SK-N-SH treated with all-trans-retinoic acid at 6 μM for 48 hours (cell line): ENCODE results near the gene CABLES1.

Source experiments
- ATAC-seq: fragments of 200-7000 bp; cut with Tn5 transposase; 3 replicates; pipeline ENCODE4 v1.9.1; 2020; ENCODE audit warnings: mild to moderate bottlenecking, moderate library complexity
- ARNTL ChIP-seq: fragments of 450-650 bp; formaldehyde crosslinking; IDR thresholded peaks from 2 replicates; pipeline ENCODE4 v1.5.0; 2020; ENCODE audit warnings: low read depth, mild to moderate bottlenecking, moderate library complexity, borderline replicate concordance
- BACH2 ChIP-seq: fragments of 250-450 bp; sonication (Bioruptor Pico); IDR thresholded peaks from 2 replicates; pipeline ENCODE4 v1.9.0; 2021; ENCODE audit warnings: mild to moderate bottlenecking, borderline replicate concordance
- ESRRG ChIP-seq: fragments of 250-450 bp; sonication (Bioruptor Pico); IDR thresholded peaks from 2 replicates; pipeline ENCODE4 v1.6.1; 2021; ENCODE audit warnings: mild to moderate bottlenecking
- GLIS3 ChIP-seq: fragments of 250-450 bp; sonication (Bioruptor Pico); IDR thresholded peaks from 2 replicates; pipeline ENCODE4 v1.5.0; 2020; ENCODE audit warnings: mild to moderate bottlenecking, moderate library complexity
- ISL1 ChIP-seq: fragments of 250-450 bp; sonication (Bioruptor Pico); IDR thresholded peaks from 2 replicates; pipeline ENCODE4 v2.1.2; 2022; ENCODE audit warnings: mild to moderate bottlenecking, moderate library complexity
- PPARA ChIP-seq: fragments of 250-450 bp; sonication (Bioruptor Pico); IDR thresholded peaks from 2 replicates; pipeline ENCODE4 v1.5.0; 2020; ENCODE audit warnings: mild to moderate bottlenecking, borderline replicate concordance
- RARB ChIP-seq: fragments of 250-450 bp; sonication (Bioruptor Pico); IDR thresholded peaks from 2 replicates; pipeline ENCODE4 v1.8.0; 2021; ENCODE audit warnings: mild to moderate bottlenecking, moderate library complexity
- SNAI2 ChIP-seq: fragments of 250-450 bp; sonication (Bioruptor Pico); IDR thresholded peaks from 2 replicates; pipeline ENCODE4 v1.5.0; 2020; ENCODE audit warnings: mild to moderate bottlenecking, moderate library complexity
- TCF4 ChIP-seq: fragments of 250-450 bp; sonication (Bioruptor Pico); IDR thresholded peaks from 2 replicates; pipeline ENCODE4 v1.8.0; 2021; ENCODE audit warnings: mild to moderate bottlenecking, moderate library complexity, borderline replicate concordance
- ZC3H10 ChIP-seq: fragments of 250-450 bp; sonication (Bioruptor Pico); IDR thresholded peaks from 2 replicates; pipeline ENCODE4 v1.5.1; 2021; ENCODE audit warnings: mild to moderate bottlenecking, moderate library complexity
- ZFP3 ChIP-seq: fragments of 250-450 bp; sonication (Bioruptor Pico); IDR thresholded peaks from 2 replicates; pipeline ENCODE4 v1.5.0; 2020; ENCODE audit warnings: mild to moderate bottlenecking, moderate library complexity
- ZFP30 ChIP-seq: fragments of 450-650 bp; formaldehyde crosslinking; IDR thresholded peaks from 2 replicates; pipeline ENCODE4 v1.5.0; 2022; ENCODE audit warnings: mild to moderate bottlenecking, moderate library complexity
- ZNF565 ChIP-seq: fragments of 450-650 bp; formaldehyde crosslinking; conservative IDR thresholded peaks from 2 replicates; pipeline ENCODE4 v1.5.0; 2020; ENCODE audit warnings: low read depth, mild to moderate bottlenecking, moderate library complexity
- ZNF70 ChIP-seq: fragments of 450-650 bp; formaldehyde crosslinking; IDR thresholded peaks from 2 replicates; pipeline ENCODE4 v1.5.0; 2020; ENCODE audit warnings: mild to moderate bottlenecking, moderate library complexity
- ZNF8 ChIP-seq: fragments of 450-650 bp; formaldehyde crosslinking; IDR thresholded peaks from 2 replicates; pipeline ENCODE4 v1.5.0; 2020; ENCODE audit warnings: mild to moderate bottlenecking, moderate library complexity
- TF ChIP-seq, protein P1 (sequence below): fragments of 250-450 bp; sonication (Bioruptor Pico); IDR thresholded peaks from 2 replicates; pipeline ENCODE4 v1.5.0; 2020; ENCODE audit warnings: mild to moderate bottlenecking, moderate library complexity
- TF ChIP-seq, protein P2 (sequence below): fragments of 250-450 bp; sonication (Bioruptor Pico); IDR thresholded peaks from 2 replicates; pipeline ENCODE4 v1.5.1; 2020; ENCODE audit warnings: low read depth, mild to moderate bottlenecking, moderate library complexity
- TF ChIP-seq, protein P3 (sequence below): fragments of 250-450 bp; sonication (Bioruptor Pico); IDR thresholded peaks from 2 replicates; pipeline ENCODE4 v1.8.0; 2021; ENCODE audit warnings: low read depth, mild to moderate bottlenecking, moderate library complexity, borderline replicate concordance
- TF ChIP-seq, protein P4 (sequence below): fragments of 250-450 bp; sonication (Bioruptor Pico); IDR thresholded peaks from 2 replicates; pipeline ENCODE4 v1.5.1; 2021; ENCODE audit warnings: mild to moderate bottlenecking, moderate library complexity

CABLES1 gene

DNA sequence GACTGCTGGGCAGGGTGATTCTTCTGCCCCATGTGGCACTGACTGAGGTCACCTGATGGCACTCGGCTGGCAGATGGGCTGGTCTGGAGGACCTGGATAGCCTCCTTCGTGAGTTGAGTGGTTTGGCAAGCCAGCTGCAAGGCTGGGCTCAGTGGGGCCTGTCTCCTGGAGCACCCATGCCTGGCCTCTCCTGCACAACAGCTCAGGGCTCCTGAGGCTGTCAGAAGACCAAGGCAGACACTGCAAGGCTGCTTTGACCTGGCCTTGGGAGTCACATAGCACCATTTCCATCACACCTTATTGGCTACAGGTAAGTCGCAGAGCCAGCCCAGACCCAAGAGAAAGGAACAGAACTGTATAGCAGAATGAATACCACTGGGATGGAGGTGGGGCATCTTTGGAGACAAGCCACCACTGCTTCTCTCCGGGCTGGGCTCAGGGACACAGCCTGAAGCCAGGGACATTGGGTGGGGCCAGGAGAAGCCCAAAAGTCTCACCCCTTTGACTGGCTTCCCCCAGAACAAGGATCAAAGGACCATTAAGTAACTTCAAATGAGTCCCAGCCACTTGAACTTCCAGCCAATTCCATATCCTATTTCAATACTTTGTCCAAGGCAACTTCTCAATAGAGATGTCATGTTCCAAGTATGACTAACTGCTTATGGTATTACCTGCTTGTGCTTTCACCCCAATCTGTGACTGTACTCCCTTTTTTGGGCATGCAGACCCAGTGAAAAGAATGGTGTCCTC lies 156.3 kb downstream of the CABLES1 start:
- ATAC-seq = peak; percentile 54
- no peak for TF ChIP-seq ZNF70 (CRISPR knock-in tag)
- TF ChIP-seq, protein P1, sequence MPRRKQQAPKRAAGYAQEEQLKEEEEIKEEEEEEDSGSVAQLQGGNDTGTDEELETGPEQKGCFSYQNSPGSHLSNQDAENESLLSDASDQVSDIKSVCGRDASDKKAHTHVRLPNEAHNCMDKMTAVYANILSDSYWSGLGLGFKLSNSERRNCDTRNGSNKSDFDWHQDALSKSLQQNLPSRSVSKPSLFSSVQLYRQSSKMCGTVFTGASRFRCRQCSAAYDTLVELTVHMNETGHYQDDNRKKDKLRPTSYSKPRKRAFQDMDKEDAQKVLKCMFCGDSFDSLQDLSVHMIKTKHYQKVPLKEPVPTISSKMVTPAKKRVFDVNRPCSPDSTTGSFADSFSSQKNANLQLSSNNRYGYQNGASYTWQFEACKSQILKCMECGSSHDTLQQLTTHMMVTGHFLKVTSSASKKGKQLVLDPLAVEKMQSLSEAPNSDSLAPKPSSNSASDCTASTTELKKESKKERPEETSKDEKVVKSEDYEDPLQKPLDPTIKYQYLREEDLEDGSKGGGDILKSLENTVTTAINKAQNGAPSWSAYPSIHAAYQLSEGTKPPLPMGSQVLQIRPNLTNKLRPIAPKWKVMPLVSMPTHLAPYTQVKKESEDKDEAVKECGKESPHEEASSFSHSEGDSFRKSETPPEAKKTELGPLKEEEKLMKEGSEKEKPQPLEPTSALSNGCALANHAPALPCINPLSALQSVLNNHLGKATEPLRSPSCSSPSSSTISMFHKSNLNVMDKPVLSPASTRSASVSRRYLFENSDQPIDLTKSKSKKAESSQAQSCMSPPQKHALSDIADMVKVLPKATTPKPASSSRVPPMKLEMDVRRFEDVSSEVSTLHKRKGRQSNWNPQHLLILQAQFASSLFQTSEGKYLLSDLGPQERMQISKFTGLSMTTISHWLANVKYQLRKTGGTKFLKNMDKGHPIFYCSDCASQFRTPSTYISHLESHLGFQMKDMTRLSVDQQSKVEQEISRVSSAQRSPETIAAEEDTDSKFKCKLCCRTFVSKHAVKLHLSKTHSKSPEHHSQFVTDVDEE (CRISPR knock-in tag) = no peak
- no peak for TF ChIP-seq ZFP30 (CRISPR knock-in tag)
- TF ChIP-seq ZC3H10 (CRISPR knock-in tag) = no peak

DNA sequence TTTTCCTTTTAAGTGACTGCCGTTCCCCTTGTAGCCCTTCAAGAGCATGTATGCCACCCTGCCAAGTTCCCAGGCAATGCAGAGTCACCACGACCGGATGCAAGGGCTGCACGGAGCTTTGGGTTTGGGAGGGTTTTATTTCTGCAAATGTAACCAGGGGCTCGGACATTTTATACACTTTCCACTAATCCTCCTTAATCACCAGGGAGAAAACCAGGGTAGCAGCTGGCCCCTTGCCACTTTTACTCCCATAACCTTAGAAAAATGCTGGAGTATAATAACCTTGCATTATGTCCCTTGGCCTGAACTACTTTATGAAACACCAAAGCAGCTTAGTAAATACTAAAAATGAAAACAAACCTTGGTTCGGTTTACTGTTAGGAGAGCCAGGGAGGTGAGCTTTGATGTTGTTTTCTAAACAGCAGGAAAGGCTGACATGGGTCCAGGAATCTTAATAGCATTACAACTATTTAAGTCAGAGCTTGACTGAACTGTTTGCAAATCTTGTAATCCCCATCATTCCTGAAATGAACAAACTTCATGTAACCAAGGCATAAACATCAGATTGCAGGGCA lies 165.0 kb downstream of the CABLES1 start:
- no peak for TF ChIP-seq GLIS3 (CRISPR knock-in tag)
- TF ChIP-seq, protein P2, sequence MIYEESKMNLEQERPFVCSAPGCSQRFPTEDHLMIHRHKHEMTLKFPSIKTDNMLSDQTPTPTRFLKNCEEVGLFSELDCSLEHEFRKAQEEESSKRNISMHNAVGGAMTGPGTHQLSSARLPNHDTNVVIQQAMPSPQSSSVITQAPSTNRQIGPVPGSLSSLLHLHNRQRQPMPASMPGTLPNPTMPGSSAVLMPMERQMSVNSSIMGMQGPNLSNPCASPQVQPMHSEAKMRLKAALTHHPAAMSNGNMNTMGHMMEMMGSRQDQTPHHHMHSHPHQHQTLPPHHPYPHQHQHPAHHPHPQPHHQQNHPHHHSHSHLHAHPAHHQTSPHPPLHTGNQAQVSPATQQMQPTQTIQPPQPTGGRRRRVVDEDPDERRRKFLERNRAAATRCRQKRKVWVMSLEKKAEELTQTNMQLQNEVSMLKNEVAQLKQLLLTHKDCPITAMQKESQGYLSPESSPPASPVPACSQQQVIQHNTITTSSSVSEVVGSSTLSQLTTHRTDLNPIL (CRISPR knock-in tag) = no peak
- TF ChIP-seq ZNF70 (CRISPR knock-in tag) = no peak
- no peak for TF ChIP-seq PPARA
- TF ChIP-seq ZNF565 = no peak
- no peak for ATAC-seq

DNA sequence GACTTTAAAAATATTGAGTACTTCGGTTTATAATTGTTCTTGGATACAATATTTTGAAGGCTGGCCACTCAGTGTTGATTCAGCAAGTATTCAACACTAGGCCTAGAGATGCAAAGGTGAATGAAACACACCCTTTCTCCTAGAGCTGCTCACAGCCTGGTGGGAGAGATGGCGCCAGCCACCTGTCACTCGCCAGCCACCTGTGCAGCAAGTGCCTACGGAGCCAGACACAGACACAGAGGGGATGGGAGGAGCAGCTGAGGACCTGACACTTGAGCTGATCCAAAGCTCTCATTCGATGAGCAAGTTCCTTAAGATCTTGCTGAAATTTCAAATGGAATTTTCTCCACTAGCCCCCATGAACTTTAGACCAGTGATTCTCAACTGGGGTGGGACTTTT lies 166.7 kb downstream of the CABLES1 start:
- TF ChIP-seq, protein P3, sequence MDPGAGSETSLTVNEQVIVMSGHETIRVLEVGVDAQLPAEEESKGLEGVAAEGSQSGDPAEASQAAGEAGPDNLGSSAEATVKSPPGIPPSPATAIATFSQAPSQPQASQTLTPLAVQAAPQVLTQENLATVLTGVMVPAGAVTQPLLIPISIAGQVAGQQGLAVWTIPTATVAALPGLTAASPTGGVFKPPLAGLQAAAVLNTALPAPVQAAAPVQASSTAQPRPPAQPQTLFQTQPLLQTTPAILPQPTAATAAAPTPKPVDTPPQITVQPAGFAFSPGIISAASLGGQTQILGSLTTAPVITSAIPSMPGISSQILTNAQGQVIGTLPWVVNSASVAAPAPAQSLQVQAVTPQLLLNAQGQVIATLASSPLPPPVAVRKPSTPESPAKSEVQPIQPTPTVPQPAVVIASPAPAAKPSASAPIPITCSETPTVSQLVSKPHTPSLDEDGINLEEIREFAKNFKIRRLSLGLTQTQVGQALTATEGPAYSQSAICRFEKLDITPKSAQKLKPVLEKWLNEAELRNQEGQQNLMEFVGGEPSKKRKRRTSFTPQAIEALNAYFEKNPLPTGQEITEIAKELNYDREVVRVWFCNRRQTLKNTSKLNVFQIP (CRISPR knock-in tag) = no peak
- TF ChIP-seq, all 23 proteins: peak for 0
- no peak for ATAC-seq

DNA sequence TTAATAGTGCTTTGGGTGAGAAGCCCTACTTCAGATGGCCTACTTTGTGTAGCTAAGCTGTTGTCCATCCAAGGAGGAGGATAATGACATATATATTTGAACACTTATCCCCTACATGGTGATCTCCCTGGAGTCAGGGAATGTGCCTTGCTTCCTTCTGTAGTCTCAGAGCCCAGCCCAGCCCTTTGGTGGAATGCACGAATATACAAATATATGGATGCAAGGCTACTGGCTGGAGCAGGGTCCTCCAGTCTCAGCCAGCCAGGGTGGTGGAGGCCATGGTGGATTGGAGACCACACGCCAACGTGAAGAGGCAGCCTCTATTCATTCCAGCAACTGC lies 167.2 kb downstream of the CABLES1 start:
- TF ChIP-seq ZNF565 (no peak), TCF4 (CRISPR knock-in tag) (no peak), RARB (CRISPR knock-in tag) (no peak), ESRRG (CRISPR knock-in tag) (no peak)
- ATAC-seq = no peak

DNA sequence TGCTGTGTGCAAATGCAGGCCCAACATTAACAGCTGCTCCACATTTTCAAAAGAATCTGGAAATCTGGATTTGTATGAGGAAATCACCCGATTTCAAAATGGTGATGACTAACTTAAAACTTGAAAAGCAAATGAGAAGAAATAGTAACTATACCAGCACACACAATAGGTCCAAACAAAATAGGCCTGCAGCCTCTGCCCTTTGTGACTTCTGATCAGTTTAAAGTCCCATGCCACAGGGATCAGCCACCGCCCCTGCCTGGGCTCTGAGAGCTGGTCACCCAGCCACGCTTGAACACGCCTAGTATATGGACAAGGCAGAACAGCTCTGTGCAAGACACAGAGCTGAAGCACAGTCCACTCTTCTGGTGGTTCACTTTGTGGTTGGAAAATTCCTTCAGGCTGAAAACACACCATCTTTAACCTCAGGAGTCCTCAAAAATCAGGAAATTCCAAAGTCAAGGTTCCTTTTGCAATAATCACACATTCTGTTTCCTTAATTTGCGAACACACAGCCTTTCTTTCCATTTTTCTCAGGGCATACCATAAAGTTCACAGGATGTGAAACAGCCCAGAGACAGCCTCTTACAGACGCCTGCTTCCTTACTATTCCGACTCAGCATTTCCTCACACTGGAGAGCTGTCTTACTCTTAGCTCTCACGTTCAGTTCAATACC lies 167.7 kb downstream of the CABLES1 start:
- ATAC-seq = peak; percentile 55; the same call in 2 of the 3 replicates
- no peak for TF ChIP-seq ESRRG (CRISPR knock-in tag)
- TF ChIP-seq ARNTL (CRISPR knock-in tag) = no peak
- no peak for TF ChIP-seq ZC3H10 (CRISPR knock-in tag)
- no peak for TF ChIP-seq ZNF8 (CRISPR knock-in tag)
- TF ChIP-seq PPARA = no peak
- TF ChIP-seq BACH2 (CRISPR knock-in tag) = no peak
- no peak for TF ChIP-seq RARB (CRISPR knock-in tag)
- no peak for TF ChIP-seq ZFP30 (CRISPR knock-in tag)
- TF ChIP-seq, protein P3 (CRISPR knock-in tag) = no peak
- TF ChIP-seq SNAI2 (CRISPR knock-in tag) = no peak
- no peak for TF ChIP-seq ISL1
- no peak for TF ChIP-seq ZNF565
- TF ChIP-seq GLIS3 (CRISPR knock-in tag) = no peak
- TF ChIP-seq, protein P1 (CRISPR knock-in tag) = no peak
- no peak for TF ChIP-seq ZFP3 (CRISPR knock-in tag)
- TF ChIP-seq, protein P4, sequence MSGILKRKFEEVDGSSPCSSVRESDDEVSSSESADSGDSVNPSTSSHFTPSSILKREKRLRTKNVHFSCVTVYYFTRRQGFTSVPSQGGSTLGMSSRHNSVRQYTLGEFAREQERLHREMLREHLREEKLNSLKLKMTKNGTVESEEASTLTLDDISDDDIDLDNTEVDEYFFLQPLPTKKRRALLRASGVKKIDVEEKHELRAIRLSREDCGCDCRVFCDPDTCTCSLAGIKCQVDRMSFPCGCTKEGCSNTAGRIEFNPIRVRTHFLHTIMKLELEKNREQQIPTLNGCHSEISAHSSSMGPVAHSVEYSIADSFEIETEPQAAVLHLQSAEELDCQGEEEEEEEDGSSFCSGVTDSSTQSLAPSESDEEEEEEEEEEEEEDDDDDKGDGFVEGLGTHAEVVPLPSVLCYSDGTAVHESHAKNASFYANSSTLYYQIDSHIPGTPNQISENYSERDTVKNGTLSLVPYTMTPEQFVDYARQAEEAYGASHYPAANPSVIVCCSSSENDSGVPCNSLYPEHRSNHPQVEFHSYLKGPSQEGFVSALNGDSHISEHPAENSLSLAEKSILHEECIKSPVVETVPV = no peak
